Osteoblast (primary cell): Measurements from ENCODE around the gene TAS2R10. TPM values are rescaled to one million over a fixed set of nuclear protein-coding genes. Genes with fewer than 3 reads are reported as not detected.

ENCODE experiments used
- DNase-seq: peaks from one replicate; pipeline ENCODE4 v3.0.0; 2011; ENCODE audit warnings: low spot score, mixed read lengths; ENCODE audit not compliant: insufficient read length; ENCODE audit errors: missing footprints
- H2AFZ ChIP-seq: 2 replicates; pipeline ENCODE4 v1.6.0; 2011; ENCODE audit warnings: mild to moderate bottlenecking, low read length
- H3K27ac ChIP-seq: 2 replicates; pipeline ENCODE4 v1.5.1; 2011; ENCODE audit warnings: mild to moderate bottlenecking, low read depth, low read length, moderate library complexity
- H3K27me3 ChIP-seq: 2 replicates; pipeline ENCODE4 v1.6.0; 2012; ENCODE audit warnings: mild to moderate bottlenecking, control low read depth, inconsistent platforms, low read length, moderate library complexity; ENCODE audit not compliant: insufficient read depth
- H3K36me3 ChIP-seq: 2 replicates; pipeline ENCODE4 v1.5.1; 2011; ENCODE audit warnings: mild to moderate bottlenecking, low read length, control low read depth, moderate library complexity; ENCODE audit not compliant: insufficient read depth
- H3K4me1 ChIP-seq: 2 replicates; pipeline ENCODE4 v1.5.1; 2011; ENCODE audit warnings: mild to moderate bottlenecking, low read length, control low read depth, moderate library complexity; ENCODE audit not compliant: insufficient read depth
- H3K4me2 ChIP-seq: 2 replicates; pipeline ENCODE4 v1.6.0; 2011; ENCODE audit warnings: mild to moderate bottlenecking, low read length; ENCODE audit not compliant: insufficient read depth
- H3K4me3 ChIP-seq: fragments of 200-600 bp; sonication (generic); 3 replicates; pipeline ENCODE4 v1.5.1; 2012; ENCODE audit warnings: mild to moderate bottlenecking, low read length, inconsistent platforms; ENCODE audit not compliant: insufficient read depth
- H3K79me2 ChIP-seq: 2 replicates; pipeline ENCODE4 v1.6.0; 2012; ENCODE audit warnings: mild to moderate bottlenecking, low read length, control low read depth, inconsistent platforms; ENCODE audit not compliant: insufficient read depth
- H3K9me3 ChIP-seq: 2 replicates; pipeline ENCODE4 v1.5.1; 2011; ENCODE audit warnings: low read depth, low read length, control low read depth
- H4K20me1 ChIP-seq: 2 replicates; pipeline ENCODE4 v1.6.0; 2012; ENCODE audit warnings: mild to moderate bottlenecking, low read length, control low read depth; ENCODE audit not compliant: insufficient read depth
- CTCF ChIP-seq: IDR thresholded peaks from 2 replicates; pipeline ENCODE4 v1.5.1; 2011; ENCODE audit warnings: mild to moderate bottlenecking, low read depth, low read length, moderate library complexity; ENCODE audit errors: extremely low read depth
- small RNA-seq: library from RNA; depleted of rRNA; stranded (forward); fragments of <200 nt; gene quantifications from one replicate; pipeline ENCODE3, GENCODE V24; 2012
- total RNA-seq: library from RNA; depleted of rRNA; stranded (reverse); fragments of >200 nt; gene quantifications from 2 replicates; pipeline ENCODE4 v1.2.3, GENCODE V29; 2012

TAS2R10 gene
- total RNA-seq, 1 donor = 1.1 TPM

- Histone ChIP-seq H2AFZ (no peak overlapping the region), H3K9me3 (no peaks in the 10 kb centered on the region), H3K4me1 (no peaks in the 10 kb centered on the region), H3K4me2 (no peak overlapping the region), H3K79me2 (no peaks in the 10 kb centered on the region), H3K36me3 (no peaks in the 10 kb centered on the region), H3K27me3 (no peaks in the 10 kb centered on the region), H4K20me1 (no peaks in the 10 kb centered on the region), H3K4me3 (no peak overlapping the region), H3K27ac (no peak overlapping the region)
- no peak for DNase-seq
- no peak for TF ChIP-seq CTCF
Observed at GRCh38 chr12:10783252-10783651, 42.9 kb downstream of the TAS2R10 start.

- Histone ChIP-seq H2AFZ (no peak overlapping the region), H3K4me1 (no peaks in the 10 kb centered on the region), H4K20me1 (no peaks in the 10 kb centered on the region), H3K79me2 (no peaks in the 10 kb centered on the region), H3K4me2 (no peak overlapping the region), H3K4me3 (no peak overlapping the region), H3K27me3 (peaks cover 12% of the 10 kb centered on the region), H3K27ac (no peak overlapping the region), H3K9me3 (no peaks in the 10 kb centered on the region), H3K36me3 (no peaks in the 10 kb centered on the region)
- DNase-seq = no peak
- no peak for TF ChIP-seq CTCF
Observed at GRCh38 chr12:10779103-10779502, 47.1 kb downstream of the TAS2R10 start.

Small RNA genes within 50 kb of the gene (small RNA-seq; reads per million reads assigned to genes)
- not detected for gene PRR4

Other genes starting within 250 kb of the TAS2R10 start
- 16.3 and 18.0 TPM in 2 replicates for gene MAGOHB, start 212.7 kb downstream of the TAS2R10 start, total RNA-seq
- under 0.01 TPM in 2 replicates for gene STYK1, start 152.3 kb downstream of the TAS2R10 start, total RNA-seq
- gene YBX3, start 103.0 kb downstream of the TAS2R10 start, total RNA-seq = 147 TPM in 2 replicates
- not detected in 2 replicates for gene TAS2R7, start 23.7 kb downstream of the TAS2R10 start, total RNA-seq
- under 0.01 and 0.36 TPM in 2 replicates for gene TAS2R8, start 19.1 kb downstream of the TAS2R10 start, total RNA-seq
- not detected in 2 replicates for gene TAS2R9, start 16.2 kb downstream of the TAS2R10 start, total RNA-seq
- 2.7 and 2.9 TPM in 2 replicates for gene PRR4, start 23.1 kb upstream of the TAS2R10 start, total RNA-seq
- 24.2 and 31.2 TPM in 2 replicates for gene PRH1, start 57.9 kb upstream of the TAS2R10 start, total RNA-seq
- 2.9 and 3.8 TPM in 2 replicates for gene TAS2R13, start 83.2 kb upstream of the TAS2R10 start, total RNA-seq
- 0.36 TPM in 1 of 2 replicates, not detected in the other for gene PRH2, start 102.9 kb upstream of the TAS2R10 start, total RNA-seq
- gene TAS2R14, start 112.9 kb upstream of the TAS2R10 start, total RNA-seq = 5.9 and 7.2 TPM in 2 replicates
- gene TAS2R50, start 160.6 kb upstream of the TAS2R10 start, total RNA-seq = 4.4 and 6.2 TPM in 2 replicates
- gene TAS2R20, start 171.9 kb upstream of the TAS2R10 start, total RNA-seq = 5.3 and 5.4 TPM in 2 replicates
- gene TAS2R19, start 196.3 kb upstream of the TAS2R10 start, total RNA-seq = 5.0 and 7.6 TPM in 2 replicates
- gene TAS2R31, start 205.0 kb upstream of the TAS2R10 start, total RNA-seq = 7.2 and 9.7 TPM in 2 replicates
- 3.5 and 5.4 TPM in 2 replicates for gene TAS2R46, start 235.9 kb upstream of the TAS2R10 start, total RNA-seq